Keratinocyte (primary cell): ENCODE data around the gene SUGCT. TPM values are rescaled to one million over a fixed set of nuclear protein-coding genes. Genes with fewer than 3 reads are reported as not detected.
A peak's percentile ranks its signal among the peaks of the same experiment; 100 is the strongest.

ENCODE experiments used
- DNase-seq: peaks from one replicate; pipeline ENCODE4 v3.0.0-alpha.2; 2011; ENCODE audit warnings: low read depth, missing footprints, low spot score
- FAIRE-seq: peaks from 2 replicates; lab custom pipeline; 2011; peaks lifted over from hg19 to GRCh38; lab: Jason Lieb, UNC
- H2AFZ ChIP-seq: 2 replicates; pipeline ENCODE4 v1.6.0; 2012; ENCODE audit warnings: low read length, control low read depth, inconsistent platforms; ENCODE audit not compliant: control insufficient read depth
- H3K27ac ChIP-seq: 2 replicates; pipeline ENCODE4 v1.5.1; 2011; ENCODE audit warnings: low read length; ENCODE audit not compliant: control insufficient read depth, insufficient read depth
- H3K27me3 ChIP-seq: 3 replicates; pipeline ENCODE4 v1.6.0; 2011; ENCODE audit warnings: low read length; ENCODE audit not compliant: control insufficient read depth, insufficient read depth; ENCODE audit errors: extremely low read depth
- H3K36me3 ChIP-seq, 2 experiments: 2 replicates in 1 of 2; 3 replicates in 1 of 2; pipeline ENCODE4 v1.5.1; 2011; ENCODE audit warnings: low read length in 2 of 2, mild to moderate bottlenecking in 1 of 2; ENCODE audit not compliant: control insufficient read depth in 2 of 2, insufficient read depth in 2 of 2; ENCODE audit errors: extremely low read depth in 1 of 2
- H3K4me1 ChIP-seq: 3 replicates; pipeline ENCODE4 v1.5.1; 2011; ENCODE audit warnings: low read length; ENCODE audit not compliant: control insufficient read depth, insufficient read depth; ENCODE audit errors: extremely low read depth
- H3K4me2 ChIP-seq: 3 replicates; pipeline ENCODE4 v1.6.0; 2011; ENCODE audit warnings: low read depth, low read length; ENCODE audit not compliant: control insufficient read depth, insufficient read depth; ENCODE audit errors: extremely low read depth
- H3K4me3 ChIP-seq, 3 experiments: fragments of 200-600 bp in 1 of 3; sonication (generic) in 1 of 3; 2 replicates in 2 of 3; 3 replicates in 1 of 3; pipeline ENCODE4 v1.5.1; 2011 to 2016; ENCODE audit warnings: low read length in 3 of 3, mild to moderate bottlenecking in 3 of 3, control low read depth in 2 of 3, inconsistent platforms in 1 of 3, low read depth in 1 of 3, mixed read lengths in 1 of 3, mixed run types in 1 of 3, moderate library complexity in 1 of 3; ENCODE audit not compliant: control insufficient read depth in 2 of 3, insufficient read depth in 2 of 3; ENCODE audit errors: extremely low read depth in 1 of 3
- H3K79me2 ChIP-seq: 2 replicates; pipeline ENCODE4 v1.6.0; 2012; ENCODE audit warnings: low read length; ENCODE audit not compliant: control insufficient read depth, insufficient read depth
- H3K9ac ChIP-seq: 3 replicates; pipeline ENCODE4 v1.6.0; 2011; ENCODE audit warnings: low read length; ENCODE audit not compliant: control insufficient read depth, insufficient read depth; ENCODE audit errors: extremely low read depth
- H3K9me1 ChIP-seq: 3 replicates; pipeline ENCODE4 v1.6.0; 2011; ENCODE audit warnings: low read length; ENCODE audit not compliant: control insufficient read depth, insufficient read depth; ENCODE audit errors: extremely low read depth
- H3K9me3 ChIP-seq: 2 replicates; pipeline ENCODE4 v1.5.1; 2012; ENCODE audit warnings: low read depth, low read length; ENCODE audit not compliant: control insufficient read depth
- H4K20me1 ChIP-seq: 3 replicates; pipeline ENCODE4 v1.6.0; 2011; ENCODE audit warnings: low read length; ENCODE audit not compliant: control insufficient read depth, insufficient read depth; ENCODE audit errors: extremely low read depth
- EZH2 ChIP-seq: IDR thresholded peaks from one replicate; pipeline ENCODE4 v1.6.1; 2012; ENCODE audit warnings: inconsistent platforms, mild to moderate bottlenecking, low read length, moderate library complexity
- dilution Hi-C: fragments of 300-500 bp; cut with MboI; formaldehyde crosslinking; loops from one replicate; pipeline ENCODE4 v1.7.0; 2020; ENCODE audit warnings: low sequenced_read_pairs; ENCODE audit not compliant: extremely low pct_ligation_motif_present
- polyA plus RNA-seq, 5 experiments: library from polyadenylated mRNA; depleted of rRNA in 3 of 5; stranded (reverse) in 3 of 5; stranded (forward) in 1 of 5; unstranded in 1 of 5; fragments of >200 nt; gene quantifications; 1 replicate in 1 of 5; 2 replicates in 3 of 5; 3 replicates in 1 of 5; pipeline versions ENCODE4 v1.2.1 to v1.2.3, GENCODE V29; 2011 to 2012; ENCODE audit warnings: missing spikeins in 2 of 5, low read depth in 1 of 5, low replicate concordance in 1 of 5
- TF ChIP-seq, protein P1 (sequence below), 3 experiments: IDR thresholded peaks in 1 of 3; conservative IDR thresholded peaks in 1 of 3; optimal IDR thresholded peaks in 1 of 3; 2 replicates in 2 of 3; 3 replicates in 1 of 3; pipeline versions ENCODE3 to v1.5.1; 2011; ENCODE audit warnings: low read length in 3 of 3, mild to moderate bottlenecking in 3 of 3, moderate library complexity in 2 of 3, control low read depth in 1 of 3, inconsistent platforms in 1 of 3; ENCODE audit not compliant: insufficient read depth in 2 of 3; ENCODE audit errors: extremely low read depth in 1 of 3

Gene SUGCT
- polyA plus RNA-seq, 1 donor (not counting 4 experiments of a cell fraction or from before 2014, with no cell fraction given), result 134 TPM

DNA sequence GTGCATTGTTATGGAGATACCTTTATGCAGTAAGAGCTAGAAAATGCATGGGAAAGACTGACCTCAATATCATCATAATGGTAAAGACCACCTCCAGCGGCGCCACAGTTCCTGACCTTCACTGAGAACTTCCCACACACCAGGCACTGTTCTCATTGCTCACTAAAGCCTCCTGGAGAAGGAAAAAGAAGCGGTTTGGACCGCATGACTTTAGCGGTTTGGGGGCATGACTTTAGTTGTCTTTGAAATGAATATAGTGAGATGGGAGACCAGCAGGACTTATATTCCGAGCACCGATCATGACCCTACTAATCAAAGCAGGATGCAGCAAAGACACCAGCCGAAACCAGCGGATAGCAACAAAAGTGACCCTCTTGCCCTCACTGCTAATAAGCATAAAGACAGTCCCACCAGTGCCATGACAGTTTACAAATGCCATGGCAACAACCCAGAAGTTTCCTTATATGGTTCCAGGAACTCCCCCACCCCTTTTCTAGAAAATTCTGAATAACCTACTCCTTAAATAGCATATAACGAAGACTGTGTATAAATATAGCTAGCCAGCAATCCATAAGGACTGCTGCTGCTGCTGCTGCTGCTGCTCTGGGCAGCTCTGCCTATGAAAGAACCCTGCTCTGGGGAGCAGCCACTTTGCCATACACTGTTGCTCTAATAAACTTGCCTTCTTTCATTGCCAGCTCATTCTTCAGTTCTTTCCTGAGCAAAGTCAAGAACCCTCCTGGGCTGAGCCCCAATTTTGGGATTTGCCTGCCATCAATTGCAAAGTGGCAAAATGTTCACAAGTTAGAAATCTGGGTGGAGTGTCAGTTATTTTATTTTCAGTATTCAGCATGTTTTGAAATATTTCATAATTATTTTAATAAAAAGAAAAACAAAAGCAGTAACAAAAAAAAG is 694.1 kb downstream of the SUGCT start:
- Histone ChIP-seq H3K27ac (no peak overlapping the region), H3K9me3 (no peaks in the 10 kb centered on the region), H3K79me2 (peaks cover 72% of the 10 kb centered on the region), H3K4me3 (no peak overlapping the region), H4K20me1 (no peaks in the 10 kb centered on the region), H3K4me1 (peaks cover 35% of the 10 kb centered on the region), H2AFZ (no peak overlapping the region), H3K4me2 (no peak overlapping the region), H3K27me3 (no peaks in the 10 kb centered on the region), H3K9me1 (no peaks in the 10 kb centered on the region), H3K36me3 (peaks cover 2 to 3% of the 10 kb centered on the region in 2 experiments), H3K9ac (no peak overlapping the region)
- dilution Hi-C loops, result no loop called here
- TF ChIP-seq EZH2, result no peak
- TF ChIP-seq, protein P1, sequence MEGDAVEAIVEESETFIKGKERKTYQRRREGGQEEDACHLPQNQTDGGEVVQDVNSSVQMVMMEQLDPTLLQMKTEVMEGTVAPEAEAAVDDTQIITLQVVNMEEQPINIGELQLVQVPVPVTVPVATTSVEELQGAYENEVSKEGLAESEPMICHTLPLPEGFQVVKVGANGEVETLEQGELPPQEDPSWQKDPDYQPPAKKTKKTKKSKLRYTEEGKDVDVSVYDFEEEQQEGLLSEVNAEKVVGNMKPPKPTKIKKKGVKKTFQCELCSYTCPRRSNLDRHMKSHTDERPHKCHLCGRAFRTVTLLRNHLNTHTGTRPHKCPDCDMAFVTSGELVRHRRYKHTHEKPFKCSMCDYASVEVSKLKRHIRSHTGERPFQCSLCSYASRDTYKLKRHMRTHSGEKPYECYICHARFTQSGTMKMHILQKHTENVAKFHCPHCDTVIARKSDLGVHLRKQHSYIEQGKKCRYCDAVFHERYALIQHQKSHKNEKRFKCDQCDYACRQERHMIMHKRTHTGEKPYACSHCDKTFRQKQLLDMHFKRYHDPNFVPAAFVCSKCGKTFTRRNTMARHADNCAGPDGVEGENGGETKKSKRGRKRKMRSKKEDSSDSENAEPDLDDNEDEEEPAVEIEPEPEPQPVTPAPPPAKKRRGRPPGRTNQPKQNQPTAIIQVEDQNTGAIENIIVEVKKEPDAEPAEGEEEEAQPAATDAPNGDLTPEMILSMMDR (optimal IDR thresholded peaks at IDR 0.05 in 1 of 3, IDR thresholded peaks at IDR 0.05 in 1 of 3, conservative IDR thresholded peaks at IDR 0.05 in 1 of 3; ENCODE audit: extremely low read depth in 1 of 3, insufficient read depth in 2 of 3, low read length in 3 of 3), result no peak
- DNase-seq, result no peak
- peak; percentile 5 for FAIRE-seq

DNA sequence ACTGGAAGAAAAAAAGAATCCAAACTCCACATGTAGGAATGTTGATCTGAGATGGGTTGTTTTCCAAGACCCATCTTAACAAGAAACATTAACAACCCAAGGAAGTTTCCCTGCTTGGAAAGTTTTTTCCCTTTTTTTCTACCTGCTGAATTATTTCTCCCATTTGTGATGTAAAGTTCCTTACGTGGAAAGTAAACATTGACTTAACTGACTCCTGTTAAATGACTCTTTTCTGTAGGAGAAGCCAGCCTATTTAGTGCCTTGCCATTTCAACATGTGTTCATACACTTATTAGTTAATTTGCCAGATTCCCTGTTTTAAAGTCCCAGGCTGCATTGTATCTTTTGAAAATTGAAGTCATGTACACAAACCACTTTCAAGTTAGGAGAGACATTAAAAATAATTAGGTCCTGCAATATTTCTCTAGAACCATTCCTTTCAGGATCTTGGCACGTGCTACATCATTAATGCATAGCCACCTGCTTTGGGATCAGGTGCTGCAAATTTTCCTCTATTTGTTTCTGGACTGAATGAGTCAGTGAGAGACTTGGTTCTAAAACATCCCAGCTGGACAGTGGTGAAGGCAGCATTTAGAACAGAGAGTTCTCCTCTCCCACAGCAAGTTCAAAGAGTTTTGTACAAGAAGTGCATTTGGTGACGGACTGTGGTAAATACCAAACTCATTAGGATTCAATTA is 698.5 kb downstream of the SUGCT start:
- peaks cover 83% of the 10 kb centered on the region for H3K79me2 ChIP-seq
- H3K4me2 ChIP-seq, result no peak overlapping the region
- H3K4me3 ChIP-seq, result no peak overlapping the region
- dilution Hi-C loops, result no loop called here
- no peaks in the 10 kb centered on the region for H4K20me1 ChIP-seq
- H3K9me3 ChIP-seq, result no peaks in the 10 kb centered on the region
- no peak overlapping the region for H3K9ac ChIP-seq
- H3K36me3 ChIP-seq, result peaks cover 2 to 3% of the 10 kb centered on the region in 2 experiments
- no peak overlapping the region for H3K27ac ChIP-seq
- FAIRE-seq, result no peak
- H2AFZ ChIP-seq, result no peak overlapping the region
- H3K27me3 ChIP-seq, result no peaks in the 10 kb centered on the region
- H3K9me1 ChIP-seq, result no peaks in the 10 kb centered on the region
- peaks cover 3% of the 10 kb centered on the region for H3K4me1 ChIP-seq
- no peak for DNase-seq
- no peak for TF ChIP-seq EZH2
- TF ChIP-seq, protein P1 (optimal IDR thresholded peaks at IDR 0.05 in 1 of 3, IDR thresholded peaks at IDR 0.05 in 1 of 3, conservative IDR thresholded peaks at IDR 0.05 in 1 of 3; ENCODE audit: extremely low read depth in 1 of 3, insufficient read depth in 2 of 3, low read length in 3 of 3), result no peak
